GM19438 (cell line): ENCODE measurements around the gene EDDM13.
"Not testable (repeated sequence)": the region's sequence is repeated elsewhere in the genome, so short reads cannot be mapped to it uniquely, and the experiment has no call there.

Experiments
- ATAC-seq: cut with Tn5 transposase; IDR thresholded peaks from one replicate; pipeline ENCODE4 v1.9.1; 2021; ENCODE audit warnings: low read depth; ENCODE audit not compliant: unreplicated experiment

The EDDM13 gene

DNA sequence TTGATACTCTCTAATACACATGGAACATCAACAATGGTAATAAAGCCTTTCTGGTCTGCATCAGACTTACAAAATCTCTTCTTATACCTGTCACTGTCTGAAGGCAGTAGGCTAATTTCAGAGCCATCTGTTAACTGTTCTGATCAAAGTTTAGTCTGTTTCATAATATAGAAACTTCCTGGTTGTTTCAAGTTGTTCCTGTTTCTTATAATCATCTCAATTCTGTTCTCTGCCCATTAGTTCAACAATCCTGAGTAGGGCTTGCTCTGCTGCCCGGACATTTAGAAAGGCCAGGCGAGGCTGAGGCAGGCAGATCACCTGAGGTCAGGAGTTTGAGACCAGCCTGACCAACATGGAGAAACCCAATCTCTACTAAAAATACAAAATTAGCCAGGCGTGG, 47.4 kb downstream of the EDDM13 start:
- ATAC-seq, result no peak

DNA sequence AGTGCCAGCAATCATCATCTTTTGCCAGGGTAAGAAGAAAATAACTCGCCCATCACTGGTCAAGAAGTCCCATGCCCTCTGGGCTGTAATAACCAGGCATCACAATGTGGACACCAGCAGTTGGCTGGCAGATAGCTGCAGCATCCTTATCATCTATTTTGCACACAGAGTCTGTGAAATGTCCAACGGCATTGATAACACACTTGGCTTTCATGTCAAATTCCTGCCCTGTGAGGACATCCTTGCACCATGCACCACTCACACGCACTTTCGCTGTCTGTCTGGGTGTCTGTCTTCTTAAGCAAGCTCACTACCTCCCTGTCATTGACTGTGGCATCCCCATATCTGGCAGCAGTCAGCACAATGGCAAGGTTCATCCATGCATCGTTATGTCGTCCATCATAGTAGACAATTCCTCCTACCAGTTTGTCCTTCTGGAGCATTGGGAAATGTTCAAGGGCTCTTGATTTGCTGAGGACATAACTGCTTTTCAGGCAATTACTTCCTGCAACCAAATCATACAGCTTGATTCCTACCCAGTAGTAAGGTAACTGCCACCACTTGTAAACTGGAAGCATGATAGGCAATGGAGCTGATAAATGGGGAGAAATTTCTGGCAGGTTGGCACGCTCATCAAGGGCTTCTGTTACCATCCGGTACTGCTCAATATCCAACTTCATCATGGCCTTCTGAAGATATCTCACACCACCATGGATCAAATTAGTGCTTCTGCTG, 48.9 kb downstream of the EDDM13 start:
- ATAC-seq, result no peak

DNA sequence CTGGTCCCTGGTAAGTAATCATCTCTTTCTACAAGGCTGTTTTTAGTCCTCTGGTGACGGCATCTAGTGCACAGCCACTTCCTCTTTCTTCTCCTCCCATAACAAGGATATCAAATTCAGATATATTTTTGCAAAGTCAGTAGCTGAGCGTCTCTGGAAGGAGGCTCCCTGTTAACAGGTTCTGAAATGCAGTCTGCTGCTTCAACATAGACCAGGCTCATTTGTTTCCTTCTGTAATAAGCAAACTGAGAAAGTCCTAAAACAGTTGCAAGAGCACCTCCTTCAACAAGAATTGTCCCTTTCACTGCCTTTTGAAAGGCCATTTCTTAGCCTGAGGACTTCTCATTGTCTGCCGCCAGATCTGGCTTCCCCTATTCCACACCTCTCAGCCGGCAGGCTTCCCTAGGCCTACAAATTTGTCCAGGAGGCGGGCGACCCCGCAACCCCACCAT, 49.5 kb downstream of the EDDM13 start:
- no peak for ATAC-seq

DNA sequence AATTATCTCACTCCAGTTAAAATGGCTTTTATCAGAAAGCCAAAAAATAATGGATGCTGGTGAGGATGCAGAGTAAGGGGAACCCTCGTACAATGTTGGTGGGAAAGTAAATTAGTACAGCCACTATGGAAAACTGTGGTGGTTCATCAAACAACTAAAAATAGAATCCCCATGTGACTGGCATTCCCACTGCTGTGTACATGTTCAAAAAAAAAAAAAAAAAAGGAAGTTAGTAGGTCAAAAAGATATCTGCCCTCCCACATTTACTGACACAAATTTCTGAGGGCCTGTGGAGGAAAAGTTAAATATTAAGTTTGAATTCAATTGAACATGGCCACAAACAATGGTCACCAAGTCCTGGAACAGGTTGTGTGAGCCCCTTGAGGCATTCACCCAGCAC, 51.9 kb downstream of the EDDM13 start:
- ATAC-seq, result no peak

DNA sequence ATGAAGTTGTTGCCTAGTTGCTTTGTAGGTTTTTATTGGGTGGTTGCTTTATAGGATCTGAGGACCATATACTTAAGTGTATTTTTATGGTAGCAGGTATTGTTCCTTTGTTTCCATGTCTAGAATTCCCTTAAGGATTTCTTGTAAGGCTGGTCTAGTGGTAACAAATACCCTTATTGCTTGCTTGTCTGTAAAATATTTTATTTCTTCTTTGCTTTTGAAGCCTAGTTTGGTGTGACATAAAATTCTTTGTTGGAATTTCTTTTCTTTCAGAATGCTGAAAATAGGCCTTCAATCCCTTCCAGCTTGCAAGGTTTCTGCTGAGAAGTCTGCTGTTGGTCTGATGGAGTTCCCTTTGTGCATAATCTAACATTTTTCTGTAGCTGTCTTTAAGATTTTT, 60.1 kb downstream of the EDDM13 start:
- no peak for ATAC-seq

DNA sequence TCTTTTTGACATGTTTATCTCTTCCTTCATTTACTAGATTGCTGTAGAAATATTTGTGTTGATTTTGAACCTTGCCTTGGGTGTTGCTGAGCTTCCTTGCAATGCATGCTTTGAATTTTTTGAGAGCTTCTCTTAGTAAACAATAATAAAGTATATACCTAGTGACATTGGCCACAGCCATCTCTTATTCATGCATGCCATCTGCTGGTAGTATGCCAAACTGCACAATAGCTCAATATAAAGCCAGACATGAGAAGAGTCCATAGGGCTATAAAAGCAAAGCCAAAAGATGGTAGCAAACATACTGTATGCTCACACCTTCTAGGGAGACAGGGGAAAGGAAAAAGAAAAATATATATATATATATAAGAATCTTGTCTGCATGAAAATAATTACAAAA, 61.0 kb downstream of the EDDM13 start:
- no peak for ATAC-seq

DNA sequence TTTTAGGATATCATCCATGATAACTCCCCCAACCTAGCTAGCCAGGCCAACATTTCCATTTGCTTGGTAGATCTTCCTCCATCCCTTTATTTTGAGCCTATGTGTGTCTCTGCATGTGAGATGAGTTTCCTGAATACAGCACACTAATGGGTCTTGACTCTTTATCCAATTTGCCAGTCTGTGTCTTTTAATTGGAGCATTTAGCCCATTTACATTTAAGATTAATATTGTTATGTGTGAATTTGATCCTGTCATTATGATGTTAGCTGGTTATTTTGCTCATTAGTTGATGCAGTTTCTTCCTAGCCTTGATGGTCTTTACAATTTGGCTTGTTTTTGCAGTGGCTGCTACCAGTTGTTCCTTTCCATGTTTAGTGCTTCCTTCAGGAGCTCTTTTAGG, 62.8 kb downstream of the EDDM13 start:
- ATAC-seq, result not testable (repeated sequence)

DNA sequence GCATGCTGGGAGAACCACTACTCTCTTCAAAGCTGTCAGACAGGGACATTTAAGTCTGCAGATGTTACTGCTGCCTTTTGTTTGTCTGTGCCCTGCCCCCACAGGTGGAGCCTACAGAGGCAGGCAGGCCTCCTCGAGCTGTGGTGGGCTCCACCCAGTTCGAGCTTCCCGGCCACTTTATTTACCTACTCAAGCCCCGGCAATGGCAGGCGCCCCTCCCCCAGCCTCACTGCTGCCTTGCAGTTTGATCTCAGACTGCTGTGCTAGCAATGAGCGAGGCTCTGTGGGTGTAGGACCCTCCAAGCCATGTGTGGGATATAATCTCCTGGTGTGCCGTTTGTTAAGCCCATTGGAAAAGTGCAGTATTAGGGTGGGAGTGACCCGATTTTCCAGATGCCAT, 64.5 kb downstream of the EDDM13 start:
- ATAC-seq, result not testable (repeated sequence)

DNA sequence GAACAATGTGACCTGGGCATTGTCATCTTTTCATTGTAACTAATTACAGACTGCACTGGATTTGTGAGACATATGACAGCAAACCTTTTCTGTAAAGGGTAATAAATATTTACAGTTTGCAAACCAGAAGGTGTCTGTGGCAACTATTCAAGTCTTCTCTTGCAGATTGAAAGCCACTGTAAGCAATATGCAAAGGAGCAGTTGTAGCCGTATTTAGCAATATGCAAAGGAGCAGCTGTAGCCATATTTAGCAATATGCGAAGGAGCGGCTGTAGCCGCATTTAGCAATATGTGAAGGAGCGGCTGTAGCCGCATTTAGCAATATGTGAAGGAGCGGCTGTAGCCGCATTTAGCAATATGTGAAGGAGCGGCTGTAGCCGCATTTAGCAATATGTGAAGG, 66.5 kb downstream of the EDDM13 start:
- ATAC-seq, result not testable (repeated sequence)

DNA sequence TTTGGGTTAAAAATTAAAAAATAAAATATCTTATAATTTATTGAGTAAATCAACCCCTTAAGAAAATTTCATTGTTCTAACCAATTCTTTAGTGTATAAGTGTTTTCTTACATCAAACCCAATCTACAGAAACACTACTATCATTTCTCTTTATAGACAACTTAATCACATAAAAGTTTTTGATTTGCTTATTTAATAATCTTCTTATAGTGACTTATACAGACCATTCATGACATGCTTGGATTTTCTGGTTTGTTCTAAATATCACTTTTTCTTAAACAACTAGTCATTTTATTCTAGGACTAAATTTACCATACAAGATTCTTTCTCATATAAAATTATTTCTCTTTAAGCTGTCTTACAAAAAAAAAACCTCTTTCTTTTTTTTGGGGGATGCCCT, 69.4 kb downstream of the EDDM13 start:
- ATAC-seq, result no peak

DNA sequence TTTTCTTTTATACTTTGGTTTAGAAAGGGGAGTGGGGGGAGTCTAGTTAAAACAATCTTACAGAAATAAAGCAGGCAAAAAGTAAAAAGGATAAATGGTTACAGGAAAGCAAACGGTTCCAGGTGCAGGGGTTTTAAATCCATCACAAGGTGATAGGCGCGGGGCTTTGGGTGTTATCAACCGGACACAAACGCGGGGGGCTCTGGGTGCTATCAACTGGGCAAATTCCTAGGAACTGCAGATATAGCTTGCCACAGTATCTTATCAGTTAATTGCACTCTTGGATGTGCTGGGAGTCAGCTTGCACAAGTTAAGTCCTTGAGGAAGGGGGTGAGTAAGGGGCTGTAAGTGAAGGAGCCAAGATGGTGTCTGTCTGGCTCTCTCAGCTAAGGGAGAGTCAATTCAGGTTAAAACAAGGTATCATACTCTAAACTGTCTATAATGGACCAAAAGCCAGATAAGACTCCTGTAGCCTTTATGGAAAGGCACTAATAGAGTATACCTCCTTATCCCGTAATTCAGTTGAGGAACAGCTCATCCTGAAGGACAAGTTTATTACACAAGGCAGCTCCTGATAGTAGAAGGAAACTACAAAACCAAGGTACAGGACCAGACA, 74.7 kb downstream of the EDDM13 start:
- ATAC-seq, result no peak

DNA sequence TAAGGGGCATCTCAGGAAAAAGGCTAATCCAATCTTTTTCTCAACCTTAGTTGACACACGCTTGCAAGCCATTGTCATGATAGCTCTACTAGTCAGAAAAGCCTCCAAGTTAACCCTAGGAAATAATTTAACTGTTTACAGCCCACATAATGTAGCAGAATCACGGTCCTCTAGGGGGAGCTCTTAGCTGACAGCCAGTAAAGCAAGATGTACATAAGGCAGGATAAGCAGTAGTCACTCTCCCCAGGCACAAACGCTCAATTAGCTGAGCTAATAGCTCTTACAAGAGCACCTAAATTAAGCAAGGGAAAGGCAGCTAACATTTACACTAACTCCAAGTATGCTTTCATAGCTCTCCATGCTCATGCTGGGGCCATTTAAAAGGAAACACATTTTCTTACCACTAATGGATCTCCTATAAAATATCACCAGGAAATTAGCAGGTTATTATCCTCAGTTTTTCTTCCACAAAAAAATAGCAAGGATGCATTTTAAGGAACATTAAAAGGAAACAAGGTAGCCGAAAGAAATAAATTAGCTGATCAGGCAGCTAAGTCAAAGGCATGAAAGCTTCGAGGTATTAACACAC, 75.8 kb downstream of the EDDM13 start:
- ATAC-seq, result no peak

DNA sequence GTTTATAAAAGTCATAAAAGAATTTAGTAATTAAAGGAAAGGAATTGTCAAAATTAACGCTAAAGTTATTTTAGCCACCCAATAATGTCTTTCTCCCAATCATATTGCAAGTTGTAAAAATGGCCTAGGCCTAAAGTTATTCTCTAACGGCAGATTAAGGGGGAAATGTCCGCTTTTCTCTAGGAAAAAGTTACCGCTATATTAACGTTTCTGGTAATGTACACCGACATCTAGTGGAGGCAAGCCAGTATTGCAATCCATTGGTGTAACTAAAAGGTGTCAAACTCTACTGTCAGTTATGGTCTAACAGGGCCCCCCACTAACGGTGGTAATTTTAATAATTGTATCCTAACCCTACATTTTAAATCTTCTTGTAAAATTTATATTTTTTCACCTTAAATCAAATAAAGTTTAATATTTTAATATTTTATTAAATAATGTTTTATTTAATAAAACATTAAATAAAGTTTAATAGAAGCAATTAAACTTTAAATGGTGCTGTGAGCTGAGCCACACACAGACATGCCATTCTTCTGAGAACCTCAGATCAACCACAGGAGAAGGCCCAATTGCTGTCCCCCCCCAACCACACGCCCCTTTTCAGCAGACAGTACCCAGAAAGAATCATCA, 78.0 kb downstream of the EDDM13 start:
- ATAC-seq, result no peak

DNA sequence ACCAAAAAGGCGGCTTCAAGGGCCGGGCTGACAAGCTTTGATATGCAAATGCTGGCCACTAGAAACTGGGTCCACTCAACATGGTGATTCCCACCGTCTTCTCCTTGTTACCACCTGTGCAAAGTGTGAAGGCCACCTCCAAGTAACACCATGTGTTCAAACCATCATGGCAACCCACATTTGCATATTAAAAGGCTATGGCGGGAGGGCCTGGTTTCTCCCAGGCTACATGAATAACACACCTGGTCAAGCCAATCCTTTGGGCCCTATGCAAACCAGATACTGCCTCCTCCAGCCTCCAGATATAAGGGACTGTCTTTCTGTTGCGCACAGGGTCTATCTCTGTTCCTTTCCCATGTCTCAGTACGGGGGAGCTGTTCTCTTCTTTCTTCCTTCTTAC, 78.7 kb downstream of the EDDM13 start:
- no peak for ATAC-seq

DNA sequence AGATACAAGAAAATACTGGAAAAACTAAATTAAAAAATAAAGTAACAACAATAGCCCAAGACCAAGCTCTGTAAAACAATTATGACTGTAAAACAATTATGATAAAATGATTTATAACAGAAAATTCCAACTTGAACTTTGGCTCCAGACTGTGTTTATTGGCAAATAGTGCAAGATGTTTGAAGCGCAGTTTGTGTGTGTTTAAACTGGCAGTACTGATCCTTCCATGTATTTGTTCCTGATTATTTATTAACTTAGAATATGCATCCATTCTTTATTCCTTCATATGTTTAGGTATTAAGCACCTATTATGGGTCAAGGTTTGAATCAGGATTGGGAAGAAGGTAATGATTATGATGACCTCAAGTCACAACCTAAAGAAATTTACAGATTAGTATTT, 83.0 kb downstream of the EDDM13 start:
- no peak for ATAC-seq

DNA sequence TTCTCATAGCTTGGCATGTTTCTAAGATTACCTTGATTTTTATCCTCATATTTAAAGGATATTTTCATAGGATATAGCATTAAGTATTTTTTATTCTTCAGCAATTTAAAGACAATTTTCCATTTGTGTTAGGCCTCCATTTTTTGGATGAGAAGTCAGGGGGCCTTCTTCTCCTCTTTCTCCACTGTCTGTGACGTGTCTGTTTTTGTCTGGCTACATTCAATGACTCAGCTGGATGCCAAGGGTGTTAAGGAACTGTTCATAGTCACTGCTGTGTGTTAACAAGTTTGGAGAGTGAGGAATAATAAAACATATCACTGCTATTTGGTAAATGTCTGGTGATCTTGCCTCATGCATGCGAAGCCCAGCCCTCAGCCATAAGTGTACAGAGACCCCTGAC, 84.4 kb downstream of the EDDM13 start:
- no peak for ATAC-seq
